NCI-H2107 treated with DMSO at 0.1 percent for 48 hours (cell line): Measurements from ENCODE around the gene CDC42SE2.

Experiments
- DNase-seq: peaks from one replicate; lab custom pipeline; 2025; ENCODE audit not compliant: unreplicated experiment; lab: John Stamatoyannopoulos, UW

The CDC42SE2 gene

DNA sequence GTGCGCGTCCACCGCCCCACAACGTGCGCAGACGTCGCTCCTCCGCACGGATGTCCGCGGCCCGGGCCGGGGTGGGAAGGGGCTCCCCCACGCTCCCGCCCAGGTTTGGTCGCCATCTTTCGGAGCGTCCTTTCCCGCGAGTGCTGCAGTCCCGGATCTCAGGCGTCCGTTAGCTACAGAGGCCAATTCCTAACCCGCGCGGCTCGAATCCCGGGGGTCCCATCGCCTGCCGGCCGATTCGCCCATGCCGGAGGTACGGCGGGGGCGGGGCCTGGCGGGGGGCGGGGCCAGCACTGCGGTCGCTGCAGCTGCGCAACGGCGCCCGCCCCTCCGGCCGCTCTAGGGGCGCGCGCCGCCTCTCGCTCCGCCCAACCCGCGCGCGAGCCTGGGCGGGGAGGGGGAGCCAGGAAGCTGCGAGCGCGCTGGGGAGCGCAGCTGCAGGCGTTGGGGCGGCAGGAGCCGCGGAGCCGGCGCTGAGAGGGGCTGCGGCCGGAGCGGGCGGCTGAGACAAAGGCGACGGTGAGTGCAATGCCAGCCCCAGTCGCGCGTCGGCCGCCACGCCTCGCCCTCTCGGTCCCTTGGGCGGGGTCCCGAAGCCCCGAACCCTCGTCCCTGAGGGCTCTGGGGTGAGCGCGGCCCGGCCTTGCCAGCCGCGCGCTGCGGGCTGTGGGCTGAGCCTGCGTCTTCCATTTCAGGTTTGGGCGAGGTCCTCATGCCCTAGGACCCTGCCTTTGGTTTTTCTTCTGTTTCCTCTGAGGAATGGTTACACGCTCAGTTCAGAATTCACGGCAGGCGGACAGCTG lies at the start of gene CDC42SE2:
Gene CDC42SE2 (plus strand): TSS at position 406 of the 803 bp plus-strand sequence. CDS start 95,441 bp downstream, outside the sequence.
- peak; percentile 24 for DNase-seq

DNA sequence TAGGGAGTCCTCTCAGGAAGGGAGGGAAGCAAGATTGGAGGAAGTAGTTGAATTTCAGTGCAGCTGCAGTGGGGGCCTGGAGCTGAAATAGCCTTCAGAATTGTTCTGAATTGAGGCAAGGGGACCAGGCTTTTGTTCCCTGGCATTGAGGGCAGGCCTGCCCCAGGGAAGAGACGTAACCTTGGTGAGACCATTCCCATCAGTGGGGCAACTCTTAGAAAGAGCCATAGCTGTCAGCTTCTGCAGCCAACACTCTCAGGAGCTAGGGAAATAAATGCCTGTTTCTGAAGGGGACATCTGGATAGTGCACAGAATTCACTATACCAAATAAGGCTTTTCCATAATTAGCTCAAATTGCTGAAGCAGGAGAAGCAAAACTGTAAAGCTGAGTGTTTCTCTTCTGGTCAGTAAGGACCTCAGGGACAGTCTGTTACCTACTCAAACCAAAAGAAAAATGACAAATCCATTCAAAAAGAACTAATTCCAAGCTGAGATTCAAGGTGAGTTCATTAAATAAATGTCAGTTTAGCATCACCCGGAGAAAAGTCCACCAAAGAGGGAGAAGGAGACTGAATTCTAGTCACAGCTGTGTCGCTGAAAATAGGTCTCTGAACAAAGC lies 49.1 kb upstream of the CDC42SE2 start:
- DNase-seq = no peak

- no peak for DNase-seq
Measured at GRCh38 chr5:131217791-131218190, 46.1 kb upstream of the CDC42SE2 start.

DNA sequence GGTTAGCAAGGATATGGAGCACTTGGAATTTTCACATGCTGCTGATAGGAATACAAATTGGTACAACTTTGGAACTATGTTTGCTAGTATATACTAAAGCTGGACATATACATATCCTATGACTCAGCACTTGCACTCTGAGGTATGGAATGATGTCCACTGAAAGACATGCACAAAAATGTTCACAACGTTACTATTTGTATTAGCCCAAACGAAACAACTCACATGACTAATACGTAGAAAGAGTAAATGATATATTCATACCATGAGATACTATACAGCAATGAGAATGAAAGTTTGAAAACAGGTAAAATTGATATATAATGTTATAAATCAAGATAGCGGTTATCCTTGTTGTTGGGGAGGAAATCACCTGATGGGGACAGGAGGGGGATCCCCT lies 45.5 kb upstream of the CDC42SE2 start:
- no peak for DNase-seq

DNA sequence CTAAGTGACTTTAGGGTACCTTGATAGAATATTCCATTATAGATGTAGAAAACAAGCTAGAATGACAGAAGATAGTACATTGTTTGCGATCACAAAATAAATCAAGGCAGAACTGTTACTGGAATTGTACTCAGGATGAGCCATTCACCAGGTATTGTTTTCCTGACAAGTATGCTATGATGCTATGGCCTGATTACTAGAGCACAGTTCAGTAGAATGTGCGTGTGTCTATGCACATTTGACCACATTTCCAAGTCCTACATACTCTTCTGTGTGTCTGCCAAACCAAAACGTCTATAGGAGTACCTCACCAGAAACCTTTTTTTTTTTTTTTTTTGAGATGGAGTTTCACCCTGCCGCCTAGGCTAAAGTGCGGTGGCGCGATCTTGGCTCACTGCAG lies 43.3 kb upstream of the CDC42SE2 start:
- DNase-seq = no peak

- DNase-seq = no peak
Measured at GRCh38 chr5:131221008-131221703, 42.7 kb upstream of the CDC42SE2 start.

DNA sequence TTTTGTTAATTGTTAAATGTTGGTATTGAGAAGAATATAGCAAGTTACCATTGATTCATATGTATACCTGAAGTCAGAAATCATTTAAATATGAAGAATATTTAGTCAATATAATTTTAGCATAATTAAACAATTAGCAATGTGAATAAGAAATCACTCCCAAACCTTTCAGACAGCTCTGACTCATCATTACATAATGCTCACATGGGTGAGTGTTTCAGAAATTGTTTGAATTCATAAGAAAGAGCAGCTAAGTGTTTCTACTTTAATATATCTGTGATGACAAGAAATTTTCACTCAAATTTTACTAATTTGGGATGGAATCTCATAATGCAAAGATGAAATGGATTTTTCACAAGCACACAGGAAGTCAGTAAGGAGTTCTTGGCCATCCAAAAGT lies 42.0 kb upstream of the CDC42SE2 start:
- no peak for DNase-seq

- no peak for DNase-seq
Measured at GRCh38 chr5:131222731-131223130, 41.1 kb upstream of the CDC42SE2 start.

- no peak for DNase-seq
Measured at GRCh38 chr5:131223751-131224386, 40.0 kb upstream of the CDC42SE2 start.

DNA sequence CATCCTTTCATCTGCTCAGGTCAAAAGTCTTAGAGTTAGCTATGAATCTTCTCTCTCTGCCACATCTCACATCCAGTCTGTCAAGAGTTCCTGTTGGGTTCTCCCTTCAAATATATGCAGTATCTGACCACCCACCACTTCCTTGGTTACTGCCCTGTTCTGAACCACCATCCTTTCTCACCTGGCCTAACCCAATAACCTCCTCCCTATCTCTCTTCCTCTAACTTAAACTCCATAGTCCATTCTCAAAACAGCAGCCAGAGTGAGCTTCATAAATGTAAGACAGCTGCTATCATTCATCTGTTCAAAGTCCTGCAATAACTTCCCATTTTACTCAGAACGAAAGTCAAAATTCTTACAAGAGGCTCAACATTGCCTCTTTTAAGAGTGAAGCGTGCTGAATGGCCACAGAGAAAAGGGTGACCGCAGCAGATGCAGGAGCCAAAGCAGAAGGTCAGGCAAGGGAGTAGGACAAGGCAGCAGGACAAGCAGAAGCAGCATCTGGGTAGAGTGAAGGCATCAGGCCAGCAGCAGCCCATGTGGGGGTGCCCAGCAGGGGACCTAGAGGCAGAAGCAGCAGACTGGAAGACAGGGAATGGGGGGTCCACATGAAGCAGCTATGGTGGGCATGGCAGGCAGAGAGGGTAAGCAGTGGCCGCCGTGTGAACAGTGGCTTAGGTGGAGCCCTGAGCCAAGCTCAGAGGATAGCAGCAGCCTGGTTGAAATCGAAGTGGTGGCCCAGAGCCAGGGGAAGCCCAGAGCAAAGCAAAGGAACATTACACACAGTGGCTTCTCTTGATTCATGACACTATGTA lies 39.3 kb upstream of the CDC42SE2 start:
- no peak for DNase-seq

DNA sequence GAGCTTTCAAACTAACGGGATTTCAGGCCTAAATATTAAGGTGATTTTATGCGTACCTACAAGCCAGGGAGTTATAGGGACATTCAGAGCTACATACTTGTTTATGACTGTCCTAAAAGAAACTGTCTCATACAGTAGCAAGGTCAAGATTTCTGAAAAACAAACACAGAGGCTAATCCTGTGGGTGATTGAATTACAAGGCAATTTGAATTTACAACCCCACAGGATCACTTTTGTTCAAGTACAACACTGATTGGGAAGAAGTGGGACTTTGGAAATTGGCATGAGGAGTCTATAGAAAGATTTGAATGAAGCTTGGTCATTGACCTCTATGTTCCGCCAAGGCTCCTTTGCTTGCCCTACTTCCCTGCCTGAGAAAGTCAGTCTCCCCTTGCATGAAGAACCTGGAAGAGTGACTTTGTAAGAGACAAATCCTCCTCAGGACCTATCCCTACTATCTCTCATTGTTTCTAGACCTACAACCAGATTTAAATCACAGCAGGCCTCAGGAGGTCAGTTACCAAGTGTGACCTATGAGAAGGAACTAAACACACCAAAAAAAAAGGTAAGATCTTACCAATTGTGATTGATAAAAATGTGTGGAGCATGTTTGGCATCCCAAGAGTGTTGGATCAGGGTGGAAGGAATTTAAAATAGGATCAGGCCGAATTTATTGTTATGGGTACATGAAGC lies 38.4 kb upstream of the CDC42SE2 start:
- no peak for DNase-seq

- DNase-seq = no peak
Measured at GRCh38 chr5:131226899-131227298, 37.0 kb upstream of the CDC42SE2 start.

GRCh38 chr5:131228646-131229045 lies 35.2 kb upstream of the CDC42SE2 start:
- DNase-seq = no peak

GRCh38 chr5:131229623-131230022 lies 34.2 kb upstream of the CDC42SE2 start:
- DNase-seq = no peak

DNA sequence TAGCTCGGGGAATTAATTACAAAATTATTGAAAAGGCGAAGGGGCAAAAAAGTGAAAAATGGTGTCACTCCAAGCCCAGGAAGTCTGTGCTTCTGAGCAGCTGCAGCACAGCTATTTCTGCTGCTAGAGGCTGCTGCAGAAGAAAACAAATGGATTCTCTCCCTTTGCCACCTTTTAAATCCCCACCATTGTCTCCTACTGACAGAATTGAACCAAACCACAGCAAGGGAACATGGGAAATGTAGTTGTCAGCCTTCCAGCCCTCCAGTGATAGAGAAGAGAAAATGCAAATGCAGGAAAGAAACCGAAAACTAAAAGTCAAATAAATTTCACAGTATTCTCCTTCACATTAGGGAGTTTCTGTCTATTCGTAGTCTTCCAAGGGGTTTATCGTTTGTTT lies 33.4 kb upstream of the CDC42SE2 start:
- no peak for DNase-seq

GRCh38 chr5:131239686-131240085 lies 24.2 kb upstream of the CDC42SE2 start:
- no peak for DNase-seq

- DNase-seq = no peak
Measured at GRCh38 chr5:131242728-131243255, 21.1 kb upstream of the CDC42SE2 start.

GRCh38 chr5:131245312-131245711 lies 18.5 kb upstream of the CDC42SE2 start:
- DNase-seq = no peak

DNA sequence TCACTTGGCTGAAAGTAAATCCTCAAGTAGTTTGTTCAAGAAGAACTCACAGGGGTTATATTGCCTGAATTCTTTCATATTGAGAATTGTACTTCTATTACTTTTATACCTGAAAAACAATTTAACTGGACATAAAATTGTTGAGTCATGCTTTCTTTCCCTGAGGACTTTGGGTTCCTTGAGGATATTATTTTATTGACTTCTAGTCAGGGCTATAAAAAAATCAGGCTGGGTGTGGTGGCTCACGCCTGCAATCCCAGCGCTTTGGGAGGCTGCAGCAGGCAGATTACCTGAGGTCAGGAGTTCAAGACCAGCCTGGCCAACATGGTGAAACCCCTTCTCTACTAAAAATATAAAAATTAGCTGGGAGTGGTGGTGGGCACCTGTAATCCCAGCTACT lies 17.9 kb upstream of the CDC42SE2 start:
- no peak for DNase-seq

DNA sequence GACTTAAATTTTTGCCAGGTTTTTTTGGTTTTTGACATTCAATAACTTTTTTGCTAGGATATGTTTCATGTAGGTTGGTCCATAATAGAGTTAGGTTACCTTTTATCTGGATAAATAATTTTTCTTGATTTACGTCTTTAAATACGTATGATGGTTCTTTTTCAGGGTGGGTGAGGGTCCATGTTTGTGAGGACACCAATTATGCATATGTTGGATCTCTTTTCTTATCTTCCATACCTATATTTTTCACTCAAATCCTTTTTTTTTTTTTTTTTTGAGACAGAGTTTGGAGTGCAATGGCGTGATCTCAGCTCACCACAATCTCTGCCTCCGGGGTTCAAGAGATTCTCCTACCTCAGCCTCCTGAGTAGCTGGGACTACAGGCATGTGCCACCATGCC lies 17.3 kb upstream of the CDC42SE2 start:
- no peak for DNase-seq
